SU-DHL-6 (cell line): ENCODE measurements around the gene RASD1.

Experiments
- EZH2phosphoT487 ChIP-seq: fragments of 200-600 bp; sonication (generic), shearing (Covaris generic); conservative IDR thresholded peaks from 2 replicates; pipeline ENCODE4 v1.6.1; 2018; ENCODE audit warnings: mild to moderate bottlenecking, antibody characterized with exemption, low read length, moderate library complexity, mixed read lengths
- TF ChIP-seq, protein P1 (sequence below): fragments of 200-600 bp; sonication (generic); IDR thresholded peaks from one replicate; pipeline ENCODE4 v1.5.1; 2017; ENCODE audit warnings: antibody characterized with exemption, mild to moderate bottlenecking, low read length, moderate library complexity; ENCODE audit not compliant: insufficient read depth, poor library complexity, severe bottlenecking

DNA sequence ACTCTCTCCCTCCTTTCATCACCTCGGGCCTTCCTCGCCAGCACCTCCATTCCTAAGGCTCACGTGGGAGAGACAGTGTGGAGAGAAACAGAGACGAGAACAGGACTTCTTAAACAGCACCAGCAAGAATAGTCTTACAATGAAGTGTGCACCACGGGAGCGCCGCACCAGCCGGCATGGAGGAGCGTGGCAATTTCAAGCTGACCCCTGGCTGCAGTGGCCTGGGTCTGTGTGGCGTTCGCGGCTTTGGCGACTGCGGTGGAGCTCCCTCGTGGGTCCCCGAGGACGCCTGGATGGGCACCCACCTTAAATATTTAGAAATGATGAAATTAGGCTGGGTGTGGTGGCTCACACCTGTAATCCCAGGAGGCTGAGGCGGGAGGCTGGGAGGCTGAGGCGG, 39.9 kb downstream of the RASD1 start:
- TF ChIP-seq, protein P1, sequence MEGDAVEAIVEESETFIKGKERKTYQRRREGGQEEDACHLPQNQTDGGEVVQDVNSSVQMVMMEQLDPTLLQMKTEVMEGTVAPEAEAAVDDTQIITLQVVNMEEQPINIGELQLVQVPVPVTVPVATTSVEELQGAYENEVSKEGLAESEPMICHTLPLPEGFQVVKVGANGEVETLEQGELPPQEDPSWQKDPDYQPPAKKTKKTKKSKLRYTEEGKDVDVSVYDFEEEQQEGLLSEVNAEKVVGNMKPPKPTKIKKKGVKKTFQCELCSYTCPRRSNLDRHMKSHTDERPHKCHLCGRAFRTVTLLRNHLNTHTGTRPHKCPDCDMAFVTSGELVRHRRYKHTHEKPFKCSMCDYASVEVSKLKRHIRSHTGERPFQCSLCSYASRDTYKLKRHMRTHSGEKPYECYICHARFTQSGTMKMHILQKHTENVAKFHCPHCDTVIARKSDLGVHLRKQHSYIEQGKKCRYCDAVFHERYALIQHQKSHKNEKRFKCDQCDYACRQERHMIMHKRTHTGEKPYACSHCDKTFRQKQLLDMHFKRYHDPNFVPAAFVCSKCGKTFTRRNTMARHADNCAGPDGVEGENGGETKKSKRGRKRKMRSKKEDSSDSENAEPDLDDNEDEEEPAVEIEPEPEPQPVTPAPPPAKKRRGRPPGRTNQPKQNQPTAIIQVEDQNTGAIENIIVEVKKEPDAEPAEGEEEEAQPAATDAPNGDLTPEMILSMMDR: no peak
- TF ChIP-seq EZH2phosphoT487: no peak
